Lower lobe of right lung (tissue), 2 donors: ENCODE data around the gene COL5A1. TPM values are rescaled to one million over a fixed set of nuclear protein-coding genes. Genes with fewer than 3 reads are reported as not detected.

Experiments used
- ATAC-seq, 2 donors: fragments of 200-7000 bp; cut with Tn5 transposase; one replicate each; pipeline ENCODE4 v1.9.1; 2020 to 2022; ENCODE audit warnings: mild to moderate bottlenecking in 2 of 2, moderate library complexity in 2 of 2
- DNase-seq: peaks from one replicate; pipeline ENCODE4 v3.0.0-alpha.2; 2020
- H3K27ac ChIP-seq: fragments of 200-600 bp; one replicate; pipeline ENCODE4 v1.8.0; 2022
- H3K27me3 ChIP-seq: fragments of 200-600 bp; one replicate; pipeline ENCODE4 v1.8.0; 2022; ENCODE audit warnings: low read depth
- H3K36me3 ChIP-seq: fragments of 200-600 bp; one replicate; pipeline ENCODE4 v1.8.0; 2022; ENCODE audit warnings: mild to moderate bottlenecking
- H3K4me1 ChIP-seq: fragments of 200-600 bp; one replicate; pipeline ENCODE4 v1.8.0; 2022
- H3K4me3 ChIP-seq: fragments of 200-600 bp; one replicate; pipeline ENCODE4 v1.8.0; 2022; ENCODE audit warnings: mild to moderate bottlenecking
- H3K9me3 ChIP-seq: fragments of 200-600 bp; one replicate; pipeline ENCODE4 v1.8.0; 2022
- CTCF ChIP-seq: fragments of 200-600 bp; IDR thresholded peaks from one replicate; pipeline ENCODE4 v1.8.0; 2022; ENCODE audit warnings: antibody characterized with exemption, mild to moderate bottlenecking
- intact Hi-C: fragments of 100-400 bp; cut with DNase I; formaldehyde crosslinking; loops from one replicate; pipeline ENCODE4 v1.11.0; 2022
- total RNA-seq: library from RNA; stranded (reverse); fragmentation: NEBNext Ultra II Directional; extraction: Animal tissue kit (Norgen Biotek cat#: 25700); gene quantifications from one replicate; pipeline ENCODE4 v1.2.1, GENCODE V29; 2021
- donor health status: DM: no; HTN: yes; CAD: no; lungs with severe emphysema.

Gene COL5A1
- total RNA-seq, 1 donor from 2014 or later: 29.0 TPM

DNA sequence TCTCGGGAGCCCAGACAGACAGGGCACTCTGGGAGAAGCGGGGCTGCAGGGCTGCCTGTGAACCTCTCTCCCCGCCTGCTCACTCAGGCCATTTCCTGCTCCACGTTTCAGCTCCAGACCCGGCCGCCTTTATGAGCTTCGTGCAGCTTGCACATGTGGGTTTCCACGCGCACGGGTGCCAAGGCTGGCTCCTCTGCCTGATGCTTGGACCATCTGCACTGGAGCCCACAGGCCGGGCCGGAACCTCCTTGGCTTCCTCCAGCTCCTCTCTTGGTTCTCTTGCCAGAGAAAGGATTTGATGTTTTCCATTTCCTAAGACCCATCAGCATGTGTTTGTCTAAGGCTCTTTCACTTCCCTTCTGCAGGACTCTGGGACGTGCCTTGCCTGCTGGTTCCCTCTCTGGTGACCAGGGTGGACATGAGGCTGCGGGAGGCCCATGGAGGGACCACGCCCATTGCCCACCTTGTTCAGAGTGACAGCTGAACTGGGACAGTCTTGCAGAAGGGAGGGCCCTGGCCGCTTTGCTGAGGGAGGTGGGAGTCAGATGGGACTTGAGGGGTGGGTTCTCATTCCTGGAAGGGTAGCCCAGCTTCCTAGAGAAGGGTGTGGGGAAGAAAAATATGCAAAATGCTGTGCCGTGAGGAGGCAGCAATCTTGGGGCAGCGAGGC, 23.3 kb upstream of the COL5A1 start:
- Histone ChIP-seq H3K36me3 (no peaks in the 10 kb centered on the region), H3K27me3 (peaks cover 1% of the 10 kb centered on the region), H3K27ac (no peak overlapping the region), H3K4me3 (no peak overlapping the region), H3K4me1 (no peaks in the 10 kb centered on the region), H3K9me3 (no peaks in the 10 kb centered on the region)
- ATAC-seq (no peak), DNase-seq (peak; percentile 40)
- no peak for TF ChIP-seq CTCF
- intact Hi-C loops: no loop called here

GRCh38 chr9:134618833-134619447, 22.7 kb upstream of the COL5A1 start:
- H3K36me3 ChIP-seq: no peaks in the 10 kb centered on the region
- peak; percentile 20 for DNase-seq

GRCh38 chr9:134619448-134619982, 22.1 kb upstream of the COL5A1 start:
- no peak for TF ChIP-seq CTCF
- peak; percentile 29 for DNase-seq

More at GRCh38 chr9:134618833-134619447, 22.7 kb upstream of the COL5A1 start:
- H3K27ac ChIP-seq: no peak overlapping the region
- no peaks in the 10 kb centered on the region for H3K4me1 ChIP-seq
- no peaks in the 10 kb centered on the region for H3K9me3 ChIP-seq
- TF ChIP-seq CTCF: no peak
- H3K4me3 ChIP-seq: no peak overlapping the region
- intact Hi-C loops: no loop called here
- H3K27me3 ChIP-seq: peaks cover 5% of the 10 kb centered on the region
- no peak for ATAC-seq

GRCh38 chr9:134619983-134620661, 21.5 kb upstream of the COL5A1 start:
- Histone ChIP-seq H3K27ac (no peak overlapping the region), H3K4me1 (no peaks in the 10 kb centered on the region), H3K27me3 (peaks cover 5% of the 10 kb centered on the region), H3K36me3 (no peaks in the 10 kb centered on the region), H3K4me3 (no peak overlapping the region), H3K9me3 (no peaks in the 10 kb centered on the region)
- intact Hi-C loops: no loop called here
- DNase-seq (peak; percentile 38), ATAC-seq (no peak)
- no peak for TF ChIP-seq CTCF

More at GRCh38 chr9:134619448-134619982, 22.1 kb upstream of the COL5A1 start:
- Histone ChIP-seq H3K4me3 (no peak overlapping the region), H3K36me3 (no peaks in the 10 kb centered on the region), H3K4me1 (no peaks in the 10 kb centered on the region), H3K27ac (no peak overlapping the region), H3K27me3 (peaks cover 5% of the 10 kb centered on the region), H3K9me3 (no peaks in the 10 kb centered on the region)
- no peak for ATAC-seq
- intact Hi-C loops: no loop called here

DNA sequence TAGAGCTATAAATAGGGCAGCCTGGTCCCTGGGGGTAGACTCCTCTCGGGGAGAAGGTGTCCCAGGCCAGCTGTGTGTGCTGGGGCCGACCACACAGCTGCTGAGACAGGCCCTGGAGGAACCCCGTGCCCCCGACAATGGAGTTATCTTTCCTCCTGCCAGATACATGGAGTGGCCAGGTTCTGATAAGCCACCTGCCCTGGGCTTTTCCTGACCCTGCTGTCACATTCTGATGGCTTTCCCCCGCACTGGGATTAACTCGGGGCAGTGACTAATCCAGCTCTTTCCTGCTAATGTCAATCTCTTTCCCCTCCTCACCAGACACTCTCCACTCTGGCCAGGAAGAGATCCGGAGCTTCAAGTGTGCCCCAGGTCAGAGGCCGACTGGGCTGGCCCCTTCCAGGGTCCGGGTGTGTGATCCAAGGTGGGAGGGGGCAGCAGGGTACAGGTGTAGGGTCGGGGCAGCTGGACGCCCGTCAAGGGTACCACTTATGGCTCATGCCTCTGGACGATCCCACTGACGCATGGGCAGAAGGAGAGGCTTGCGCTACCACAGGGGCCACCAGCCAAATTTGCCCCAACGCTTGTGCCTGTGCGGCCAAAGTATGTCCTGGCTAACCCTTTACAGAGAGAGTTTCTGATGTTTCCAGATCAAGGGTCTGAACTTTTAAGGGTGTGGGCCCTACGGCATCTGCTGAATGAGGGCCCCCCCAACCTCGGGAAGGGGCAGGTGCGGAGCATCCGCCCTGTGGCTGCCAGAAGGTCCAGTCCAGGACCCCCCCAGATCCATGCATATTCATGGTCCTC, 20.6 kb upstream of the COL5A1 start:
- no peak for ATAC-seq
- H3K27me3 ChIP-seq: peaks cover 5% of the 10 kb centered on the region
- H3K27ac ChIP-seq: no peak overlapping the region
- H3K4me1 ChIP-seq: no peaks in the 10 kb centered on the region
- intact Hi-C loops: no loop called here
- no peak for TF ChIP-seq CTCF
- H3K9me3 ChIP-seq: no peaks in the 10 kb centered on the region
- DNase-seq: peak; percentile 32
- H3K4me3 ChIP-seq: no peak overlapping the region
- H3K36me3 ChIP-seq: no peaks in the 10 kb centered on the region
